ENCODE data around the gene PPFIA2.

Gene PPFIA2

DNA sequence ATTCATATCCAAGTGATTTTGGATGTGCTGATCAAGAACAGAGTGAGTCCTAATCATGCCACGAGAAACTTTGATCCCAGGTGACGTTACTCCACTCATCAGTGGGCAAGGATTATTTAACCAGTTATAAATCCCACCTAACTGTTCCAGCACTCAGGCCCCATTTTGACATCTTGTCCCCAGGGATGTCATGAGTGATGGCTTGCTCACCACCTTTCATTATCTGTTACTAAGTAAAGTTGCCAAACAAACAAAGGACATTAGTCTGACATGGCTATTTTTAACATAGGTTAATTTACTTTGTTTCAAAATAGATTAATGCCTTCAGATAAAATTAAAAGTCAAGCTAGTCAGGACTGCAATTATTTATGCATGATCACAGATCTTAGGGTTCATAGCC, 425.3 kb downstream of the PPFIA2 start:
- DNase-seq: no peak

DNA sequence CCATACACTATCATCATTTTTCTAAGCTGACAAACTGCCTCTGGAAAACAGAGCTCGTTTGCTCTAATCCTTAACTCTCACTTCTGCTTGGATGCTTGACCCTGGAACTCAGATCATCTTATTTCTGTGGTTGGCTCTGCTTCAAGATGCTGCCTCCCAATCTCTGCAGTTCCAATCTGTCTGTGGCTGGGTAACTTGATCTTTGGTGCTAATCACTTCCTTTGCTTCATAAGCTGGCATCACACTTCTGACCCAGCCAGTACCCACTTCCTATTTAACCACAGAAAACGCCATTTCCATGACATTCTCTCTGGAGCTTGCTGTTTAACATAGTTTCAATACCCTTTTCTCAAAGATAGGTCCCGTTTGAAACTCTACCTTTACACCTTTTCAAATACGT, 427.1 kb downstream of the PPFIA2 start:
- DNase-seq: no peak

DNA sequence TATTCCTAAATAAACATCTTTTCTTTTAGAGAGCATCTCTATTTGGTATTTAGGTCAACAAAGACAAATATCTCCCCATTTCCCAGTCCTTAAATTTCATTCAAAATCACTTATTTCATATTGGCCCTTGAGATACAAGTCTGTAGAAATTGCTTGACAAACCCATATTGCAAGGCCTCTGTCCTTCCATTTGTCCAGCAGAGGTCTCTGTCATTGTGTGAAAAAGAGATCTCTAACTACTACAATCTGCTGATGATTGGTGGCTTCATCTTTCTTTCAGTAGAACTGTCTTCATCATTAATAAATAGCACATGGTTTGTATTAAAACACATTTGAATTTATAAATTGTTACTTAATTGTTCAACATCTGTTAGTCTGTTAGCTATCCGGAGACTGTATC, 428.7 kb downstream of the PPFIA2 start:
- no peak for DNase-seq

DNA sequence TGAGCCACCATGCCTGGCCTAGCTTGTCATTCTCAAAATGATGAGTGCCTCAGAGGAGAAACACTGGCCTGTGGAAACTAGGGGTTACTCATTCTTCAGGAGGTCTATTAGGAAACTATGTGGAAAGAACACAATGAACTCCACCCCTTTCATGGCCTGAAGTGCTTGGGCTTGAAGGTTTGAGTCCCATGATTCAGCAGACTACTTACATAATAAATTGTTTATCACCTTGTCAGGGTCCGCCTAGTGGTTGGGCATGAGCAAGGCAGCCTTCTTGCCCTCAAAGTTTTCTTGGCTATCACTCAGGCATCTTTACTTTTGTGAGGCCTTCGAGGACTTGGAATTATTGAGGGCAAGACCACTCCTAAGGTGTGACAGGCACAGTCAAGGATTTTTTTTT, 430.1 kb downstream of the PPFIA2 start:
- DNase-seq: no peak

DNA sequence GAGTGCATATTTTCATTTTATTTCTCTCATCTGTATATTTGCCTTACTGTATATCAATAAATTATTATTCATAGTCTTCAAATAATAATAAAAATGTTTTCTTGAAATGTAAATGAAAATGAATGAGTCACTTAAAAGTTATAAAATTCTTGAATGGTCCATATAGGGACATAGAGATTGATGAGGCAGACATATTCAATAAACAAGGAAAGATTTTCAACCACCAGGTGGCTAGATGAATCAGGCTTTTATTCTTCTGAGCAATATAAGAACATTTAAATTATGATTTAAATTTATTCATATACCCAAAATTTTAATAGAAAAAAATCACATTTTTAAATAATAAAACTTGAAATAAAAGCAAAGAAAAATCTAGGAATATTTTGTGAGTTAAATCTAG, 431.7 kb downstream of the PPFIA2 start:
- no peak for DNase-seq

DNA sequence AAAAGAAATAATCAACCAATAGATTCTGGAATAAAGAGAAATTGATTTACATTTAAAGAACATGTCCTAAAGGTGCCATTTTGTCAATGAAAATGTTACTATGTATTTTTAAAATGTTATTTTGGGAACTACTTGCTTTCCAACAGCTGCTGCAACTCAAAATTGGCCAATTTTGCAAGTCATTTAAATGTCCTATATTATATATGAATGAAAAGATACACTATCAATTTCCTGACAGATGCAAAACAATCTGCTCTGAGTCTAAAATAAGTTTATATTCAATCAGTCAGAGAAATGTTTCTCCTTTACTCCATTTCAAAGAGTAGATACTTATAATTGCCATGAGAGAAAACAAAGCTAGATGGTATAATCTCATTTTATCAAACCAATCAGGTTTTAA, 434.1 kb downstream of the PPFIA2 start:
- DNase-seq: no peak

DNA sequence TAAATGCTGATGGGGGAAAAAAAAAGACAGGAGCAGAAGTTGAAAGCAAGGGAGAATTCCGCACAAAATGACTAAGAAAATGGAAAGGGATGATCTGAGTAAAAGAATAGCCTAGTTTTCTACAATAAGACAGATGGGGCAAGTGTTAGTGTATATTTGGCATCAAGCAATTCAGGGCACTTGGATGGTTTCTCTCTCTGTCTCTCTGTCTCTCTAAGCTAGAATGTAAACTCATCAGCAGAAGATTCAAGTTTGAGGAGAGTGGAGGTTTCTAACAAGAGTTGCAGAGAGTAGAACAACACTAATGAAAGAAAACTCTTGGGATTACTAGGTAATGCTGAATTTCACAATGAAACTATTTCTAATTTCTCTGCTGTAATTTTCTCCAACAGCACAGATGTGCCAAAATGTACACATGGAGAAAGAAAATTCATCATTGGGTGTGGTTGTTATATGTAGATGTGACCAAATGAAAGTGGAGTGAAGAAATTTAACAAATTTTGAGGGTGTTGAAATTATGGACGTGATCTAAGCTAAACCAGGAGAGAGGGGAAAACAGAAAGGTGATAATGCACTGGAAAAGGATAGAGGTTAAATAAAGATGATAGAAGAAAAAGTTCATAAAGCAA, 444.1 kb downstream of the PPFIA2 start:
- DNase-seq: no peak

DNA sequence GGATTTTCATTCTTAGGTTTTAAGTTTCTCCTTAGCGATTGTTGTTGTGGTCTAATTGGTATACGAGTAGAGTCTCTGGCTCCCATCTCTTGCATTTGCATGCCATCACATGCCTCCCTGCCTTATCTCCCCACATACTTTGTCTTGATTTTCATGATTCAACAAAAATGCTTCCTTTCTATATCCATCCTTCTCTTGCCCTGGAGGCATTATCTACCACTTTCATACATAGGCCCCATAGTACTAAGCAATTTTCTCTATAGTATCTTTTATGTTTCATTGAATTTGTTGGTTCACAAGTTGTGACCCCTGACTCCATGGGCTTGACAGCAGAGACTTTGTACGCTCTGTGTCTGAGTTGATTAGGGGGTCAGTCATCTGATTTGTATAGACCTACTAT, 455.2 kb downstream of the PPFIA2 start:
- no peak for DNase-seq

DNA sequence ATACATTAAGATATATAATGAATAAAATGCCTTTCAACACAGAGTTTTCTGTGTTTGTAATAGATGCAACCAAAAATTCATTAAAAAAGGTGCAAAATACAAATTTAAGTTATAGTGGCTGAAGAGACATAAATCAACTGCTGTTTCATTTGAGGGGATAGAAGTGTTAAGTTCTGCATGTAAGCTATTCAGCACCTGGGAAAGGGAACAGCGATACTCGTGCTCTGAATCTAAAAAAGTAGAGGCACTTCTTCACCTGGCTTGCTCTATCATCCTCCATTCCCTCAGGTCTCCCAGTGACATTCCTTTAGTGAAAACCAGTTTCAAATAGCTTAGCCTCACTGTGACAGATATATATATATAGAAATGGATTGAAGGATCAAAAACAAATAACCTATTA, 458.7 kb downstream of the PPFIA2 start:
- no peak for DNase-seq

DNA sequence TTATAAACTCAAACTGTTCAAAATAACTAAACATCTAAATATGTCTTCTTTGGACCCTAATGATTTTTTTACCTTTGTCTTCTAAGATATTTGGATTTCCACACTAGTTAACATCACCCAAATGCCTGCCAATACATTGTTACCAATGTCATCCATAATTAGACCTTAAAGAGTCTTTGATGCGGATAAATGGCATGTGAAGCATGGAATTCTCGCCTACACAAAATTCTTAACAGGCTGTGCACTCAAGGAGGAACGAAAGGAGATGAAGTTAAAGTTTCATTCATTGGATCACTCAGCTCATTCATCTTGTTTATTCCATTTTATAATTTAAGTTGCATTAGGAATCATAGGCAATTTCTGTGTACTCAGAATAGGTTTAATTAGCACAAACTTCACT, 461.5 kb downstream of the PPFIA2 start:
- DNase-seq: no peak

DNA sequence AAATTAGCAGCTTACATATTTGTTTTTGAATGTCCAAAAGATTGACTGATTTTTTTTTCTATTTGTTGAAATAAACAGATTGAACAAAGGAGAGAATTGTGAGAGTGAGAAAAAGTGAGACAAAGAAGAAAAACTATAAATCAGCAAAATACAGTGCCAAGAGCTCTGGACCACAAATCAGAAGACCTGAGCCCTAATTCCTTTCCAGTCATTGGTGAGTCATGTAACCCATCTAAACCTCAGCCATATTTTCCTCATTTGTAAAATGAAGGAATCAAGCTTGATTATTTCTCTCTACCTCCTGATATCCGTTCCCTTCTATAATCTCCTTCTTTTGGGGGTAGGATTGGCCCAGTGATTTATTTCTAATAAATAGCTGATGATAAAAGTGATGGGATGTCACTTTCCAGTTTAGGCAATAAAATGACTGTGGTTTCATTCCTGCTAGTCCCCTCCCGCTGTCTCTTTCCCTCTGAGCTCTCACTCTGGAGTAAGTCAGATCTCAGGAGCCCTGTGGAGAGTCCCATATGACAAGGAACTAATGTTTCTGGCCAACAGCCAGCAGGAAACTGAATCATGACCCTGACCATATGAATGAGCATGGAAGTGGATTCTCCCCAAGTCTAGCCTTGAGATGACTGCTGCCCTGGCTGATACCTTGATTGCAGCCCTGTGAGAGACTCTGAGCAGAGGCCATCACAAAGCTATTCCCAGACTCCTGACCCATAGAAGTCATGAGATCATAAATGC, 462.4 kb downstream of the PPFIA2 start:
- DNase-seq: no peak

DNA sequence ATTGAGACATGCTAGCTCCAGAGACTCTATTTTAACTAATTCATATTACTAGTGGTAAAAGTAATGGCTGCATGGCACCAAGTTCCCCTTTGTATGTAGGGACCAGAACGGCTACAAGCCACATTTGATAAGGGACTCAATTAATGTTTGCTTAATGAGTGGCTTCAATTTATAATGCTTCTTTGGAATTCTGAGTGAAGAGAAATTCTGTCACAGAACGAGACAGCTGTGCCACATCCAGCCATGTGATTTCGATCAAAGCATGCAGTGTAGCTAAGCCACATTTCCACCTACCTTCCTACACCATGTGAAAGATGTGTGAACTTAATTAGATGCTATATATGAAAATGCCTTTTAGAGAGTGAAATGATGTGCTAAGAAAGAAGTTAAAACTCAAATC, 463.9 kb downstream of the PPFIA2 start:
- no peak for DNase-seq

DNA sequence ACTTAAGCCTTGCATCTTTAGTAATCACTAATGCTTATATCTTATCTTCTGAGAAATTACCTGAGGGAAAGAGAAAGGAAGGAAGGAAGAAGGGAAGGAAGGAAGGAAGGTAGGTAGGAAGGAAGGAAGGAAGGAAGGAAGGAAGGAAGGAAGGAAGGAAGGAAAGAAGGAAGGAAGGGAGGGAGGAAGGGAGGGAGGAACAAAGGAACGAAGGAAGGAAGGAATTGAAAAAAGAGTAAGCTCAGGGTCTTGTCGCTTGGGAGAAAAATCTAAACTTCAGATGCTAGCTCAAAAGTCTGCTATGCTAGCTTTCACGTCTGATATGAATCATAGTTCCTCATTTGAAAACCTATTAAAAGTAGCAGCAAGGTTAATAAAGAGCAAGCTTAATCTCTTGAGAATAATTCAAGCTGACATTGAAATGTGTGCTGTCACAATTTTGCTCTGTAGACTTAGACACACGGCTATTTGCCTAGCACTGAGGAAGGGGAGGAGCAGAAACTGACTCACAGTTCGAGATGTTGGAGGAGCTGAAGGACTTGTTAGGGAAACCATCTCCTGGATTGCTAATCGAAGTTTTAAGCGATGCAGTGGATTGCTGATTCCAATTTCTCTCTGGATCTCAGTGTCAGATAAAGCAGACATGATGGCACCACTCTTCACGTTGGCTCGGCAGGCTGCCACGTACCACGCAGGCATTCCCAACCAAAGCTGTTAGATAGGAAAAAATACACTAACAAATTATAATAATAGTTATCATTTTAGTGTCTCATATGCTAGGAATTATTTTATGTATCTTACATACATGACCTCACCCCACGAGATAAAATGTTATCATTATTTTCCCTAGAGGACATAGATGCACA, 464.6 kb downstream of the PPFIA2 start:
- no peak for DNase-seq

DNA sequence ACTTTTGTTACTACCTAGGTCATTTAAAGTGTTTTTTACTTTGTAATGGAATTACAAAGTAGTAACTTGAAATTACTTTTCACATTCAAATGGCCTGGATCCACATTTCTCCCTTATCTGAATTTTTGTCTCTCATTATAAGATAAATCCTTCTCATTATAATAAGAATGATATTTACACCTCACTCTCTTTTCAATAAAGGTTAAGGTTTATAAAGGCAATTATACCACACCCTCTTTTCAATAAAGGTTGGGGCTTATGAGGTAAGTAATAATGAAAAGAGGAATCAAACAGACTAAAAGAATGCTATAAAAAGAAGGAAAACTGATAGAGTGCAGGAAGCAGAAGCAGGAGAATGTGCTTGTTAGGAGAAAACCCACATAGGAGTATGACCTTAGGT, 470.5 kb downstream of the PPFIA2 start:
- DNase-seq: no peak

DNA sequence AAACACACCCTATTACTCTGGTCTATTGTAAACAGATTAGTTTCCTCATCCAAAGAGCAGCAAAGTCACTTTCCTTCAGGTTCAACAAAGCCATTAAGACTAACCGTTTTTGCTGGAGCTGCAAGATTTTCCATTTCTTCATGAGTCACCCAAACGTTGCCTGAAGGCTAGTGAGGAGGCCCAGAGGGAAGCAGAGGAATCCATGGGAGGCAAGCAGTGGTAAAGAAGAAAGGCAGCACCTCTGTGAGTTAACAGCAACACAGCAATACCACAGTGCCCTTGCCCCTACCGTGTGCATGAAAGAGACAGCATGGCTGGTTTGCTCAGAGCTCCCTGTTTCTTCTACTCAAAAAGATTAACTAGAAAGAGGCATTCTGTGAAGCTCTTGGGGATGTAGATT, 475.0 kb downstream of the PPFIA2 start:
- DNase-seq: no peak

DNA sequence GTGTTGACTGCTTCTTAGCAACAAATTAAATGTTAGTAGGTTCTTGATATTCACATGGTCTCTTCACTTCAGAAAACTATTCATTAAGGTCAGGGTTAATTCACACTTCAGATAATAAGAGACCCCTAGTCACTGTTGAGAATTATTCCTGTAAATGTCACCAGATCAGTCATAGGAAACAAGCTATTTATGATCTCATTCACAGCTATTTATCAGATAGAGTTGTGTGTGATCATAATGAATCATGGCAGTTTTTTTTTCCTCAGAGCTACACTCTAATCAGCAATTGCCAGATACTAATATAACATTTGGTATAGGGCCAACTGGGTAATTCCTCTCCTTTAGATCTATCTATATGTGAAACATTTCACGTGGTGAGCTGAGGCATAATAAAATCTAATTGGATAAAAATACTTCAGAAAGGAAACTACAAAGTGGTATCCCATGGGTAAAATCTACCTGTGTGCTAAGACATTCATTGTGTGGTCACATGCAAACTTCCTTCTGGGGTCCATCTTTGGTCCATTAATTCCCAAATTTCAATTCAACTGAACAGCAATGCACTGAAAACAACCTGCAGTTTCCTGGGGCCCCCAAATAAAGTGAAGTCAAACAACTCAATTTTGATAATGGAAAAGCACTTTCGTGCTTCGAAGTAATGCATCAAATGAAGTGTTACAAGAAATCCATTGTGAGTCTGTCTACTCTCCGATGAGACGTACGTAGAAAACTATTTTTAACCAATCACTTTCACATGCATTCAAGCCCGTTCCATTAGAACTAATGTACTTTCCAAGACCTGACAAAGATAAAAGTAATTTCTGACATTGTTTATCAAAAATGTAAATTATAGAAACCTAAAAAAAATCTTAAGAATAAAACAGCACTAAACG, 484.3 kb downstream of the PPFIA2 start:
- no peak for DNase-seq

DNA sequence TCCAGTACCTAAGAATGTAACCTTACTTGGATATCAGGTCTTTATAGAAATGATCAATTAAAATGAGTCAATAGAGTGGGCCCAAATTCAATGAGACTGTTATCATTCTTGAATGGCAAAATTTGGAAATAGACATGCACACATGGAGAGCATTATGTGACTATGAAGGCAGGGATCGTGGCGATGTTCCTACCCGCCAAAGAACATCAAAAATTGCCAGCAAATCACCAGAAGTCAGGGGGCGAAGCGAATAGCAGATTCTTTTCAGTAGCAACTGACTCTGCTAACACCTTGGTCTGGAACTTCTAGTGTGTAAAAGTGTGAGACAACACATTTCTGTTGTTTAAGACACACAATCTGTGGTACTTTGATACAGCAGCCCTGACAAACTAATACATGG, 488.8 kb downstream of the PPFIA2 start:
- no peak for DNase-seq

DNA sequence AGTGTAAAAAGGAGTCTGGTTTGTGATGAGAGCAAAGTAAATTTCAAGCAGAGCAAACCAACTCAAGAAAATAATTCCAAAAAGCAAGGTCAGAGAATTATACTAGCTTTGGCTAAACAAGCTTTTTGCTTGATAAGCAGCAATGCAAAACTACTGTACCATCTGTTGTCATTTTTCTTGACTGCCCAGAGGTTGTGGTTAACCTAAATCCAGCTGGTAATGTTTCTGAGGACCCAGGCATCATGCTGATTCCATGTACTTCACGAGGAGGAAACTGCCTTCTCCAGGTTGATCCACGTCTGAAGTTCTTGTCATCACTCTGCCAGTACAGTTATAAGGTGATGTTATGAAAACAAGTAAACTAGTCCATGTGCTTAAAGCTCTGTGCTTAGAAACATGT, 496.1 kb downstream of the PPFIA2 start:
- no peak for DNase-seq

DNA sequence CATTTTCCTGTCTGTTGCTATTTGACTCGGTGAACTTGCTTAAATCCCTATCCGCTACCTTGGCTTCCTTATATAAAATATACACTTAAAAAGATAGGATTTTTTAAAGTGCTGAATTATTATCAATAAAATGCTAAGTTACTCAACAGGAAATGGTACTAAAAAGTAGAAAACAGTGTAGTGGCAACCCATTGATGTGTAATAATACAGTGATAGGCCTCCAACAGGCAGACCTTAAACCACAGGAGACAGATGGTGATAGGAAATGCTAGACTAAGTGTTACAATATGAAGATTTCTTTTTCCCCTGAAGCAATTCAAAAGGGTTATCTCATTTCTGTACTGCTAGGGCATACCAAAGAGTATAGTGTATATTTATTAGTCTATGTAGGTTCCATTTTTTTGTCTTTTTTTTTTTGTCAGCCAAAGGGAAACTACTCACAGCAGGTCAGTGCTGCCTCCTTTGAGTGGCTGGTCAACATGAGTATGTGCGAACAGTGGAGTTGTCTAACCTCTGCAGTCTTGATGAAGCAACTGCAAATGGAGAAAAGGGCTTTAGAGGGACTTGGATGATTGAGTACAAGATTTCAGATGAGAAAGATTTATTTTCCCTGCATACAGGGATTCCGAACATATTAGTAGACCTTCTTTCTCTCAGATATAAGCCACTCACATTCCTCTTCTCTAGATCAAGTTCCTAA, 497.5 kb downstream of the PPFIA2 start:
- DNase-seq: no peak

DNA sequence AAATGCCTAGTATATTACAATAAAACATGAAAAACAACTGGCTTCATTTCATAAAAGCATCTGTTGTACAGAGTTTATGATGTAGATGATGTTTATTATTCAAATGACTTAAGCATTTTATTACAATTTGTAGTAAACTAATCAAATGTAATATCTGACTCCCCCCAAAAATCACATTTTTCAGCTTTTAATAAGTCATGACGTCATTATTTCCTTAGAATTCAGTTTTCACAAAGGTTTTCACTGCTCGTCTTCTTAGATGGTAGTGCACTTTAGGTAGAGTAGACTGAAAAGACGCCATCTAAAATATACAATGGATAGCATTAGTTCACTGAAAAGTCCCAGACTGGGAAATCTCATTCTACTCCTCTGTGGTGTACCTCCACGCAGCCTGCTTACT, 499.8 kb downstream of the PPFIA2 start:
- no peak for DNase-seq

DNA sequence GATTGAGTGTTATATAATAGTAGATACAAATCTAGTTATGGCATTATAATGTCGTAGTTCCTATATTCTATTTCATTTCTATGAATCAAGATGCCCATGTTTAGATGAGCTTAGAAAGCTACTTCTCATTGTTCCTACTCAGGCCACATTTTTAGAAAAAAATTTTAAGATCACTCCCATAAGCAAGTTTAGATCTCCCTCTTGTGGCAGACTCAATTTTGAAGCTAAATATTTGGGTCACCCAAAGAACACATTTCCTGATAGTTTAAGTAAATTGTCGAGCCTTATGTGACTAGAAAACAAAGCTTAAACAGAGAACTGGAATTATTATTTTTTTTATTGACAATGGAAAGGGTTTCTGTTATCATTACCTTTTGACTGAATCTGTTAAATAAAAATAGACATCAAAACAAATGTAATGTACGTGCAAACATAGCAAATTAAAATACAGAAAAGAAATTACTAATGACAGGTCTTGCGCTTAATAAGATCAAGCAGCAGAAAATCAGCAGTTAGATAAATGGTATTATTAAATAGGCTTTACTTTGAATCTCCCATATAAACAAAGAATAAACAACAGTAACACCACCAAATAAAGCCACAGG, 501.1 kb downstream of the PPFIA2 start:
- DNase-seq: no peak

DNA sequence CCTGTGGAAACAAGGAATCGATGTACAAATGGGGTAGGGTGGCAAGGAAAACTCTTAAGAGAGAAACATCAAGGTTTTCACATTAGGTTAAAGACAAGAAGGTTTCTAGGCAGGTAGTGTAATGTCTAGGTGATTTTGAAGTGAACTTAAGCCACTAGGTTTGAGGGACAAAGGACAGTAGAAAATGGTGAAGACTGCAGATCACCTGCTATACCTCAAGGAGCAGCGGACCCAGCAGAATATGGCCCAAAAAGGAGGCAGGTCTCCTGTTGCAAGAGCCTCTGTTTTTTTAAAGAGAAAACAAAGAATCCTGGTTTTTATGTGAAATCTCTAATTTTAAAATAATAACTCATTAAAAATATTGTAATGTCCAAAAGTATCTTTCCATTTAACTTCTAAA, 503.2 kb downstream of the PPFIA2 start:
- DNase-seq: no peak
